Nephron progenitor cell (in vitro differentiated cells): ENCODE measurements around the gene PTPRCAP.

Experiments
- DNase-seq: peaks from one replicate; pipeline ENCODE4 v3.0.0; 2021
- H3K27ac Mint-ChIP-seq: 2 replicates; pipeline ENCODE4 v1.8.0; 2021; ENCODE audit warnings: mild to moderate bottlenecking, moderate library complexity, mixed read lengths
- H3K27me3 Mint-ChIP-seq: 2 replicates; pipeline ENCODE4 v1.8.0; 2021; ENCODE audit warnings: mild to moderate bottlenecking, low read depth, mixed read lengths; ENCODE audit not compliant: poor library complexity
- H3K36me3 Mint-ChIP-seq: 2 replicates; pipeline ENCODE4 v1.8.0; 2021; ENCODE audit warnings: low read depth, mixed read lengths
- H3K4me1 Mint-ChIP-seq: 2 replicates; pipeline ENCODE4 v1.8.0; 2021; ENCODE audit warnings: mixed read lengths
- H3K4me3 Mint-ChIP-seq: 2 replicates; pipeline ENCODE4 v1.8.0; 2021; ENCODE audit warnings: mild to moderate bottlenecking, moderate library complexity, mixed read lengths
- H3K9me3 Mint-ChIP-seq: 2 replicates; pipeline ENCODE4 v1.8.0; 2021; ENCODE audit warnings: mild to moderate bottlenecking, moderate library complexity, mixed read lengths
- TF ChIP-seq, protein P1 (sequence below): fragments of 200-600 bp; sonication (generic); IDR thresholded peaks from 2 replicates; pipeline ENCODE4 v1.5.0; 2021; ENCODE audit warnings: antibody characterized with exemption

Gene PTPRCAP

GRCh38 chr11:67452141-67452952 is 14.9 kb upstream of the PTPRCAP start, which contains the start of gene GPR152:
TSS of gene GPR152 (minus strand) at chr11:67452729. CDS start at chr11:67452724, 5 bp downstream.
- H3K27ac Mint-ChIP-seq, result peak within 1 kb of the TSS; percentile 66
- no peaks in the 10 kb centered on the region for H3K27me3 Mint-ChIP-seq
- TF ChIP-seq, protein P1, sequence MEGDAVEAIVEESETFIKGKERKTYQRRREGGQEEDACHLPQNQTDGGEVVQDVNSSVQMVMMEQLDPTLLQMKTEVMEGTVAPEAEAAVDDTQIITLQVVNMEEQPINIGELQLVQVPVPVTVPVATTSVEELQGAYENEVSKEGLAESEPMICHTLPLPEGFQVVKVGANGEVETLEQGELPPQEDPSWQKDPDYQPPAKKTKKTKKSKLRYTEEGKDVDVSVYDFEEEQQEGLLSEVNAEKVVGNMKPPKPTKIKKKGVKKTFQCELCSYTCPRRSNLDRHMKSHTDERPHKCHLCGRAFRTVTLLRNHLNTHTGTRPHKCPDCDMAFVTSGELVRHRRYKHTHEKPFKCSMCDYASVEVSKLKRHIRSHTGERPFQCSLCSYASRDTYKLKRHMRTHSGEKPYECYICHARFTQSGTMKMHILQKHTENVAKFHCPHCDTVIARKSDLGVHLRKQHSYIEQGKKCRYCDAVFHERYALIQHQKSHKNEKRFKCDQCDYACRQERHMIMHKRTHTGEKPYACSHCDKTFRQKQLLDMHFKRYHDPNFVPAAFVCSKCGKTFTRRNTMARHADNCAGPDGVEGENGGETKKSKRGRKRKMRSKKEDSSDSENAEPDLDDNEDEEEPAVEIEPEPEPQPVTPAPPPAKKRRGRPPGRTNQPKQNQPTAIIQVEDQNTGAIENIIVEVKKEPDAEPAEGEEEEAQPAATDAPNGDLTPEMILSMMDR, result no peak
- no peaks in the 10 kb centered on the region for H3K36me3 Mint-ChIP-seq
- no peak within 1 kb of the TSS for H3K4me3 Mint-ChIP-seq
- peaks cover 42% of the 10 kb centered on the region for H3K4me1 Mint-ChIP-seq
- no peaks in the 10 kb centered on the region for H3K9me3 Mint-ChIP-seq
- DNase-seq, result no peak

DNA sequence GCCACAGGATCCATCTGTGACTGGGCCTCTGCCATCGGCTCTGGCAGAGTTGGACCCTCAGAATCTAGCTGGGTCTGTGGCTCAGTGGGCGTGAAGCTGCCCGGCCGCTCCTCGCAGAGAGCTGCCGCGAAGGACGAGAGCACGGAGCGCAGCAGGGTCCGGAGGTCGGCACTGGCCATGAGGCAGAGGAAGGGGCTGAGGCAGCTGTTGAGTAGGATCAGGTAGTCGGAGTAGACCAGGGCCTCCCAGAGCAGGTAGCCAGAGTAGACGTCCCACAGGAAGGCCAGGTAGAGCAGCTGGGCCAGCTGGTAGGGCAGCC is 14.1 kb upstream of the PTPRCAP start:
- H3K36me3 Mint-ChIP-seq, result no peaks in the 10 kb centered on the region
- H3K4me1 Mint-ChIP-seq, result peaks cover 39% of the 10 kb centered on the region
- H3K9me3 Mint-ChIP-seq, result no peaks in the 10 kb centered on the region
- DNase-seq, result no peak
- H3K27me3 Mint-ChIP-seq, result no peaks in the 10 kb centered on the region
- no peak overlapping the region for H3K4me3 Mint-ChIP-seq
- TF ChIP-seq, protein P1, result no peak
- H3K27ac Mint-ChIP-seq, result peak overlapping the region; percentile 66

GRCh38 chr11:67450796-67451657 is 13.5 kb upstream of the PTPRCAP start:
- no peak overlapping the region for H3K4me3 Mint-ChIP-seq
- H3K36me3 Mint-ChIP-seq, result no peaks in the 10 kb centered on the region
- H3K9me3 Mint-ChIP-seq, result no peaks in the 10 kb centered on the region
- H3K27me3 Mint-ChIP-seq, result peaks cover under 1% of the 10 kb centered on the region
- peak overlapping the region; percentile 96 for H3K27ac Mint-ChIP-seq
- no peak for DNase-seq
- TF ChIP-seq, protein P1, result no peak
- H3K4me1 Mint-ChIP-seq, result peaks cover 38% of the 10 kb centered on the region

- H3K36me3 Mint-ChIP-seq, result no peaks in the 10 kb centered on the region
- no peaks in the 10 kb centered on the region for H3K9me3 Mint-ChIP-seq
- H3K4me1 Mint-ChIP-seq, result peaks cover 44% of the 10 kb centered on the region
- DNase-seq, result no peak
- H3K4me3 Mint-ChIP-seq, result no peak overlapping the region
- TF ChIP-seq, protein P1, result no peak
- no peak overlapping the region for H3K27ac Mint-ChIP-seq
- H3K27me3 Mint-ChIP-seq, result peaks cover 5% of the 10 kb centered on the region
These were observed 11.8 kb upstream of the PTPRCAP start for GRCh38 chr11:67449116-67449844.

- H3K36me3 Mint-ChIP-seq, result no peaks in the 10 kb centered on the region
- no peak overlapping the region for H3K4me3 Mint-ChIP-seq
- TF ChIP-seq, protein P1, result no peak
- H3K27me3 Mint-ChIP-seq, result peaks cover 5% of the 10 kb centered on the region
- H3K27ac Mint-ChIP-seq, result no peak overlapping the region
- H3K9me3 Mint-ChIP-seq, result no peaks in the 10 kb centered on the region
- peaks cover 44% of the 10 kb centered on the region for H3K4me1 Mint-ChIP-seq
- DNase-seq, result no peak
These were observed 10.7 kb upstream of the PTPRCAP start for GRCh38 chr11:67448220-67448609.
